Mucosa of rectum (tissue), 2 donors: ENCODE measurements around the gene NOTO.

ENCODE experiments used
- H3K27ac ChIP-seq, 2 donors: one replicate each; pipeline ENCODE4 v1.7.0; 2013; ENCODE audit warnings: inconsistent platforms in 2 of 2, low read depth in 2 of 2, low read length in 2 of 2
- H3K27me3 ChIP-seq, 2 donors: one replicate each; pipeline ENCODE4 v1.7.0; 2013; ENCODE audit warnings: low read length in 2 of 2; ENCODE audit not compliant: control insufficient read depth in 2 of 2, insufficient read depth in 2 of 2
- H3K36me3 ChIP-seq, 2 donors: one replicate each; pipeline ENCODE4 v1.7.0; 2013; ENCODE audit warnings: low read length in 2 of 2; ENCODE audit not compliant: control insufficient read depth in 2 of 2, insufficient read depth in 2 of 2
- H3K4me1 ChIP-seq, 2 donors: one replicate each; pipeline ENCODE4 v1.7.0; 2013; ENCODE audit warnings: low read length in 2 of 2, mild to moderate bottlenecking in 1 of 2; ENCODE audit not compliant: control insufficient read depth in 2 of 2, insufficient read depth in 2 of 2
- H3K4me3 ChIP-seq, 2 donors: one replicate each; pipeline ENCODE4 v1.7.0; 2013; ENCODE audit warnings: low read length in 2 of 2
- H3K9ac ChIP-seq, 2 donors: one replicate each; pipeline ENCODE4 v1.7.0; 2013; ENCODE audit warnings: low read length in 2 of 2, low read depth in 1 of 2, mild to moderate bottlenecking in 1 of 2
- H3K9me3 ChIP-seq, 2 donors: one replicate each; pipeline ENCODE4 v1.7.0; 2013; ENCODE audit warnings: low read length in 2 of 2; ENCODE audit not compliant: control insufficient read depth in 2 of 2
- donor health status: healthy.
- donor health status: Normal muscosa, but diverticular disease.

The NOTO gene

GRCh38 chr2:73246850-73247249, 44.5 kb downstream of the NOTO start:
- peaks cover 87% of the 10 kb centered on the region in 2 donors for H3K36me3 ChIP-seq

GRCh38 chr2:73249636-73250035, 47.3 kb downstream of the NOTO start:
- Histone ChIP-seq H3K27me3 (no peaks in the 10 kb centered on the region), H3K36me3 (peaks cover 87 to 89% of the 10 kb centered on the region in 2 donors), H3K9ac (no peak overlapping the region), H3K27ac (no peak overlapping the region), H3K9me3 (no peaks in the 10 kb centered on the region), H3K4me3 (no peak overlapping the region), H3K4me1 (no peaks in the 10 kb centered on the region)

More at GRCh38 chr2:73246850-73247249, 44.5 kb downstream of the NOTO start:
- H3K27me3 ChIP-seq: no peaks in the 10 kb centered on the region
- H3K9me3 ChIP-seq: no peaks in the 10 kb centered on the region
- H3K9ac ChIP-seq: no peak overlapping the region
- H3K4me1 ChIP-seq: no peaks in the 10 kb centered on the region
- no peak overlapping the region for H3K27ac ChIP-seq
- no peak overlapping the region for H3K4me3 ChIP-seq

- H3K27me3 ChIP-seq: no peaks in the 10 kb centered on the region
- H3K36me3 ChIP-seq: peaks cover 72 to 79% of the 10 kb centered on the region in 2 donors
- H3K4me1 ChIP-seq: no peaks in the 10 kb centered on the region
- no peak overlapping the region for H3K4me3 ChIP-seq
- H3K9me3 ChIP-seq: no peaks in the 10 kb centered on the region
- H3K9ac ChIP-seq: no peak overlapping the region
- H3K27ac ChIP-seq: no peak overlapping the region
These were observed 48.8 kb downstream of the NOTO start for GRCh38 chr2:73250872-73251846.

GRCh38 chr2:73252238-73253027, 50.1 kb downstream of the NOTO start:
- Histone ChIP-seq H3K27me3 (no peaks in the 10 kb centered on the region), H3K36me3 (peaks cover 60 to 66% of the 10 kb centered on the region in 2 donors), H3K4me1 (no peaks in the 10 kb centered on the region), H3K9me3 (no peaks in the 10 kb centered on the region), H3K27ac (no peak overlapping the region), H3K9ac (no peak overlapping the region), H3K4me3 (no peak overlapping the region)

- peaks cover 53 to 58% of the 10 kb centered on the region in 2 donors for H3K36me3 ChIP-seq
- H3K27ac ChIP-seq: no peak overlapping the region
These were observed 51.0 kb downstream of the NOTO start for GRCh38 chr2:73253400-73253799.

GRCh38 chr2:73253901-73254300, 51.5 kb downstream of the NOTO start:
- Histone ChIP-seq H3K4me3 (no peak overlapping the region), H3K4me1 (no peaks in the 10 kb centered on the region), H3K27ac (no peak overlapping the region), H3K9ac (no peak overlapping the region), H3K9me3 (no peaks in the 10 kb centered on the region), H3K27me3 (no peaks in the 10 kb centered on the region), H3K36me3 (peaks cover 48 to 53% of the 10 kb centered on the region in 2 donors)

More at GRCh38 chr2:73253400-73253799, 51.0 kb downstream of the NOTO start:
- Histone ChIP-seq H3K9ac (no peak overlapping the region), H3K4me3 (no peak overlapping the region), H3K9me3 (no peaks in the 10 kb centered on the region), H3K4me1 (no peaks in the 10 kb centered on the region), H3K27me3 (no peaks in the 10 kb centered on the region)

- H3K27ac ChIP-seq: no peak overlapping the region
- no peaks in the 10 kb centered on the region for H3K4me1 ChIP-seq
- no peak overlapping the region for H3K9ac ChIP-seq
- H3K36me3 ChIP-seq: peaks cover 42 to 47% of the 10 kb centered on the region in 2 donors
- H3K9me3 ChIP-seq: no peaks in the 10 kb centered on the region
- H3K4me3 ChIP-seq: no peak overlapping the region
- no peaks in the 10 kb centered on the region for H3K27me3 ChIP-seq
These were observed 52.1 kb downstream of the NOTO start for GRCh38 chr2:73254343-73255006.

DNA sequence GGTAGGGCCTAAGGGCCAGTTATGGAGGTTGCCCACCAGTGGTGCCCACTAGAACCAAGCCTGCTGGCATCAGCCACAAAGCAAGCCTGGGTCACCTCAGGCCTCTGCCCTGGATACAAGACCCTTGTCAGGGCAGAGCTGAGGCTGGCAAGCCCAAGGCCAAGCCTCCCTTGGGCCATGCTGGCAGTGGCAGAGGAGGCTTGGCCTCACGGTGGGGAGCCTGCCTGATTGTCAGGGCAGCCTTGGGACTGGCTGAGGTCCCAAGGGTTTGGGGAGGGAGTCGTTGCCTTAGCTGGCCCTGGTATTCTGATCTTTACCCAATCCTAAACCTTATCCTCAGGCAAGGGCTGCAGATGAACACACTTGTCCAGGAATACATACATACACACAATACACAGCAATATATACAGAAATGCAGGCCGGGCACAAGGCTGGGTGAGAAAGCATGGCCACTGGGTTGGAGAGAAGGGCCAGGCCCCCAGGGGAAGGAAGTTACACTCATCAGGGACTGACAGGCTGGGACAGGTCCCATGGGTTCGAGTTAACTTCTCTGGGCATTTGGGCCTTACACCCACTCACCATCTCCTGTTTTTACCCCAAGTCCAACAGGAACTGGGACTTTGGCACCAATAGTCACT, 52.8 kb downstream of the NOTO start:
- Histone ChIP-seq H3K4me3 (no peak overlapping the region), H3K27ac (no peak overlapping the region), H3K4me1 (no peaks in the 10 kb centered on the region), H3K9me3 (no peaks in the 10 kb centered on the region), H3K27me3 (no peaks in the 10 kb centered on the region), H3K9ac (no peak overlapping the region), H3K36me3 (peaks cover 36 to 41% of the 10 kb centered on the region in 2 donors)

DNA sequence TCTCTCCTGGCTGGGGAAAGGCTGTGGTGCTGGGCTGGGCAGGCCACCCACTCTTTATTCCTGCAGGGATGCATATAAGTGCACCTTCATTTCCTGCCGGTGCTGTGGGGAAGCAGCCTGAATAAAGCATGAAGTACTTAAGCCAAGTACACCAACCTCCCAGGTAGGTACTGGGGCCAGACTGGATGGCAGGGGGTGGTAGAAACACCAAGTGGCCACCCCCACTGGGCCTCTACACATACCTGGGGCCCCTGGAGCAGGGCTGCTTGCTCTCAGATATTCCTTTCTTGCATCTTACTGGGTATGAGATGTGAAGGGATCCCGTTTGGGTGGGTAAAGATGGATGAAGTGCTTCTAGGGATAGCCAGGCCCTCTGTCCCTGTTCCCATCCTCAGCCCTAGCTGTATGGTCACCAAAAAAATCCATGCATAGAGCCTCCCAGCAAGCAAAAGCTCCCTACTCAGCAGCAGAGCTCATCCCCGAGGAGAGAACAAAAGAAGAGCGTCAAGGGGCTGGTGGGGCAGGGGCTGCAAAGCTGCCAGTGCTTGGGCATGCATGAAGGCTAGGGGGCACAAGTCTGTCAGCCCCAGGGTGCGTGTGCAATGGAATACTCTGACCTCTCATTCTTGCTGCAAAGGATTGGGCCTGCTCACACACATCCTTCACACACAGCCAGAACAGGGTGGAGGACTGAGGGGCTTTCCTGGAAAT, 53.7 kb downstream of the NOTO start:
- H3K27me3 ChIP-seq: no peaks in the 10 kb centered on the region

More for the DNA sequence above, 53.7 kb downstream of the NOTO start:
- H3K4me1 ChIP-seq: no peaks in the 10 kb centered on the region
- H3K9me3 ChIP-seq: no peaks in the 10 kb centered on the region
- no peak overlapping the region for H3K27ac ChIP-seq
- H3K4me3 ChIP-seq: no peak overlapping the region
- peaks cover 27 to 32% of the 10 kb centered on the region in 2 donors for H3K36me3 ChIP-seq
- no peak overlapping the region for H3K9ac ChIP-seq
